Measurements from ENCODE around the gene FAM20C.

DNA sequence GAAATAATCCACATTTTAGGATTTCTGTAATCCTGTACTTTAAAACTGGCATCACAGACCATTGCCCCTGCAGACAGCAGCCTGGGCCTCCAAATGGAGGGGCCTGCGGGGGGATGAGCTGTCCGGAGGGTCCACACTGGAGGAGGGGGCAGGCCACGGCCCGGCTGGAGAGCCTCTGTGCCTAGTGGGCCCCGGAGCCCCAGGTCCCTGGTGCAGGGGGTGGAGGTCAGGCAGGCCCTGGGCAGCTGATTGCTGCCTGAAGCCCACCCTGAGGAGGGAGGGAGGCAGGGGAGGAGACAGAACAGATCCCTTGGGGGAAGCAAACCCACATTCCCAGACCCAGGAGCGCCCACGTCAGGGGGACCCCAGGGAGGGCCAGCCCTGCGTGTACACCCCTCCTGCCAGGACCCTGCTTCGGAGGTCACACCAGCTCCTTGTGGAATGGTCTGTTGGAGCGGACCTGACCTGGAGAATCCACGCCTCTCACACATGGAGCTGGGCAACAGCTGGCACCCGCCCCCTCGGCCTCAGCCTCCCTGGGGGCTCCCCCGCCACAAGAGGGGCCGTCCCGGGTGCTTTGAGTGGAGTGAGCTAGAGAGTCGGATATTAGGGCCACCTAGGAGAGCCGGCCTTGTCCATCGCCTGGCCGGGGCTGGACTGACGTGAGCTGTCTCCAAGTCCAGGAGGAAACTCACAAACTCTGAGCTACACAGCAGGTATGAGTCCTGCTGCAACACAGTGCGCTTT is 12.2 kb upstream of the FAM20C start:
- TF ChIP-seq, protein P1, sequence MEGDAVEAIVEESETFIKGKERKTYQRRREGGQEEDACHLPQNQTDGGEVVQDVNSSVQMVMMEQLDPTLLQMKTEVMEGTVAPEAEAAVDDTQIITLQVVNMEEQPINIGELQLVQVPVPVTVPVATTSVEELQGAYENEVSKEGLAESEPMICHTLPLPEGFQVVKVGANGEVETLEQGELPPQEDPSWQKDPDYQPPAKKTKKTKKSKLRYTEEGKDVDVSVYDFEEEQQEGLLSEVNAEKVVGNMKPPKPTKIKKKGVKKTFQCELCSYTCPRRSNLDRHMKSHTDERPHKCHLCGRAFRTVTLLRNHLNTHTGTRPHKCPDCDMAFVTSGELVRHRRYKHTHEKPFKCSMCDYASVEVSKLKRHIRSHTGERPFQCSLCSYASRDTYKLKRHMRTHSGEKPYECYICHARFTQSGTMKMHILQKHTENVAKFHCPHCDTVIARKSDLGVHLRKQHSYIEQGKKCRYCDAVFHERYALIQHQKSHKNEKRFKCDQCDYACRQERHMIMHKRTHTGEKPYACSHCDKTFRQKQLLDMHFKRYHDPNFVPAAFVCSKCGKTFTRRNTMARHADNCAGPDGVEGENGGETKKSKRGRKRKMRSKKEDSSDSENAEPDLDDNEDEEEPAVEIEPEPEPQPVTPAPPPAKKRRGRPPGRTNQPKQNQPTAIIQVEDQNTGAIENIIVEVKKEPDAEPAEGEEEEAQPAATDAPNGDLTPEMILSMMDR (IDR thresholded peaks at IDR 0.05; ENCODE audit: extremely low read depth in 1 of 2, insufficient read depth in 1 of 2, low read depth in 1 of 2, low read length in 2 of 2) = no peak
- TF ChIP-seq, protein P2, sequence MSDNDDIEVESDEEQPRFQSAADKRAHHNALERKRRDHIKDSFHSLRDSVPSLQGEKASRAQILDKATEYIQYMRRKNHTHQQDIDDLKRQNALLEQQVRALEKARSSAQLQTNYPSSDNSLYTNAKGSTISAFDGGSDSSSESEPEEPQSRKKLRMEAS (IDR thresholded peaks at IDR 0.05; ENCODE audit: insufficient read depth, insufficient read length) = no peak
- no peak for TF ChIP-seq POLR2A (IDR thresholded peaks at IDR 0.05; ENCODE audit: low read depth, low read length)
- TF ChIP-seq POLR2AphosphoS5 (IDR thresholded peaks at IDR 0.05; ENCODE audit: insufficient read depth, low read depth, low read length) = no peak
